OCI-LY7 (cell line): ENCODE measurements around the gene CNTN5. TPM values are rescaled to one million over a fixed set of nuclear protein-coding genes. Genes with fewer than 3 reads are reported as not detected.

Experiments
- BruUV-seq: library from RNA; stranded (reverse); fragments of 400-500 nt; replicated peaks from 2 replicates; lab custom pipeline; 2021; lab: Mats Ljungman, UMichigan
- CTCF ChIA-PET: fragments of 300-600 bp; sonication (Branson Sonifier 250); formaldehyde crosslinking; loops from one replicate; lab custom pipeline; 2022; ENCODE audit warnings: antibody characterized with exemption; ENCODE audit not compliant: unreplicated experiment; lab: Charles Lee
- POLR2A ChIA-PET: fragments of 300-600 bp; sonication (Branson Sonifier 250); formaldehyde crosslinking; loops from one replicate; lab custom pipeline; 2022; ENCODE audit warnings: antibody characterized with exemption; lab: Charles Lee
- DNase-seq: peaks from one replicate; pipeline ENCODE4 v3.0.0-alpha.2; 2015; ENCODE audit warnings: low spot score
- H2AFZ ChIP-seq: fragments of 200-600 bp; sonication (generic), shearing (Covaris generic); 2 replicates; pipeline ENCODE4 v1.6.1; 2014; ENCODE audit warnings: mild to moderate bottlenecking, antibody characterized with exemption, low read length, moderate library complexity
- H3K27ac ChIP-seq: fragments of 200-600 bp; sonication (generic); 2 replicates; pipeline ENCODE4 v1.5.1; 2014; ENCODE audit warnings: mixed run types, low read depth, mild to moderate bottlenecking, moderate library complexity, low read length, inconsistent platforms; ENCODE audit not compliant: poor library complexity, severe bottlenecking
- H3K36me3 ChIP-seq: fragments of 200-600 bp; sonication (generic); 2 replicates; pipeline ENCODE4 v1.6.1; 2014; ENCODE audit warnings: mild to moderate bottlenecking, antibody characterized with exemption, low read length, moderate library complexity, mixed read lengths; ENCODE audit not compliant: insufficient read depth
- H3K4me1 ChIP-seq: fragments of 200-600 bp; sonication (generic); 2 replicates; pipeline ENCODE4 v1.5.1; 2014; ENCODE audit warnings: mild to moderate bottlenecking, low read length; ENCODE audit not compliant: insufficient read depth, poor library complexity, severe bottlenecking
- H3K4me2 ChIP-seq: fragments of 200-600 bp; sonication (generic); 2 replicates; pipeline ENCODE4 v1.6.1; 2014; ENCODE audit warnings: mild to moderate bottlenecking, low read length
- H3K4me3 ChIP-seq: fragments of 200-600 bp; sonication (generic); 2 replicates; pipeline ENCODE4 v1.5.1; 2014; ENCODE audit warnings: mild to moderate bottlenecking, low read depth, low read length; ENCODE audit not compliant: poor library complexity, severe bottlenecking
- H3K79me2 ChIP-seq: fragments of 200-600 bp; sonication (generic); 2 replicates; pipeline ENCODE4 v1.6.1; 2016; ENCODE audit warnings: low read depth, mild to moderate bottlenecking, low read length, moderate library complexity, mixed read lengths; ENCODE audit not compliant: insufficient read depth
- H3K9me2 ChIP-seq: fragments of 200-600 bp; sonication (generic); 2 replicates; pipeline ENCODE4 v1.6.1; 2016; ENCODE audit warnings: mild to moderate bottlenecking, low read length, mixed read lengths; ENCODE audit not compliant: insufficient read depth
- H3K9me3 ChIP-seq: fragments of 200-600 bp; sonication (generic); 2 replicates; pipeline ENCODE4 v1.6.1; 2014; ENCODE audit warnings: mild to moderate bottlenecking, mixed run types, low read length, mixed read lengths
- H4K20me1 ChIP-seq: fragments of 200-600 bp; sonication (generic); 2 replicates; pipeline ENCODE4 v1.6.1; 2014; ENCODE audit warnings: mild to moderate bottlenecking, antibody characterized with exemption, low read length, moderate library complexity, mixed read lengths; ENCODE audit not compliant: insufficient read depth
- CTCF ChIP-seq: fragments of 200-600 bp; sonication (generic); conservative IDR thresholded peaks from 2 replicates; pipeline ENCODE4 v1.5.1; 2014; ENCODE audit warnings: mild to moderate bottlenecking, antibody characterized with exemption, low read length, moderate library complexity, mixed read lengths
- EZH2phosphoT487 ChIP-seq: fragments of 200-600 bp; sonication (generic); IDR thresholded peaks from 2 replicates; pipeline ENCODE4 v1.6.1; 2018; ENCODE audit warnings: low read depth, borderline replicate concordance, mild to moderate bottlenecking, mixed run types, antibody characterized with exemption, low read length, moderate library complexity, mixed read lengths
- intact Hi-C: fragments of 100-400 bp; cut with micrococcal nuclease; formaldehyde crosslinking; loops from one replicate; pipeline ENCODE4 v1.10.0; 2022; ENCODE audit not compliant: unreplicated experiment
- total RNA-seq, 2 experiments: library from RNA; depleted of rRNA in 1 of 2; stranded (reverse); fragments of >200 nt in 1 of 2; shearing (Covaris generic) in 1 of 2; gene quantifications; 2 replicates each; pipeline ENCODE4 v1.2.3, GENCODE V29; 2014 to 2022

The CNTN5 gene
- total RNA-seq, 2 experiments from 2014 or later = not detected

GRCh38 chr11:99535819-99536218 lies 515.1 kb downstream of the CNTN5 start:
- ChIA-PET POLR2A (no interaction called here), CTCF (no interaction called here)
- Histone ChIP-seq H3K36me3 (no peaks in the 10 kb centered on the region), H3K4me1 (no peaks in the 10 kb centered on the region), H3K9me3 (no peaks in the 10 kb centered on the region), H3K4me3 (no peak overlapping the region), H4K20me1 (no peaks in the 10 kb centered on the region), H3K4me2 (no peak overlapping the region), H2AFZ (no peak overlapping the region), H3K27ac (no peak overlapping the region), H3K9me2 (no peaks in the 10 kb centered on the region), H3K79me2 (no peaks in the 10 kb centered on the region)
- intact Hi-C loops = no loop called here
- TF ChIP-seq CTCF = no peak
- TF ChIP-seq EZH2phosphoT487 = no peak
- DNase-seq = no peak
- no TSS peak for BruUV-seq

GRCh38 chr11:99537681-99538080 lies 516.9 kb downstream of the CNTN5 start:
- no peak for TF ChIP-seq EZH2phosphoT487
- TF ChIP-seq CTCF = no peak
- BruUV-seq = no TSS peak
- no peak for DNase-seq
- H3K27ac ChIP-seq = no peak overlapping the region
- POLR2A ChIA-PET = no interaction called here
- no peaks in the 10 kb centered on the region for H3K36me3 ChIP-seq
- H3K9me3 ChIP-seq = no peaks in the 10 kb centered on the region
- no peaks in the 10 kb centered on the region for H4K20me1 ChIP-seq
- no peak overlapping the region for H3K4me3 ChIP-seq
- H2AFZ ChIP-seq = no peak overlapping the region
- no peaks in the 10 kb centered on the region for H3K79me2 ChIP-seq
- CTCF ChIA-PET = no interaction called here
- no peaks in the 10 kb centered on the region for H3K4me1 ChIP-seq
- H3K9me2 ChIP-seq = no peaks in the 10 kb centered on the region
- intact Hi-C loops = no loop called here
- H3K4me2 ChIP-seq = no peak overlapping the region

- Histone ChIP-seq H3K9me3 (no peaks in the 10 kb centered on the region), H4K20me1 (no peaks in the 10 kb centered on the region), H3K27ac (no peak overlapping the region), H3K9me2 (no peaks in the 10 kb centered on the region; the same call in 1 of the 2 replicates), H2AFZ (no peak overlapping the region), H3K4me3 (no peak overlapping the region), H3K4me2 (no peak overlapping the region), H3K79me2 (no peaks in the 10 kb centered on the region), H3K4me1 (no peaks in the 10 kb centered on the region), H3K36me3 (no peaks in the 10 kb centered on the region)
- intact Hi-C loops = no loop called here
- ChIA-PET POLR2A (no interaction called here), CTCF (no interaction called here)
- BruUV-seq = no TSS peak
- no peak for DNase-seq
- no peak for TF ChIP-seq EZH2phosphoT487
- TF ChIP-seq CTCF = no peak
Observed at GRCh38 chr11:99545616-99546015, 524.9 kb downstream of the CNTN5 start.
